ENCODE measurements around the gene TBCD.
"Not testable (repeated sequence)": the region's sequence is repeated elsewhere in the genome, so short reads cannot be mapped to it uniquely, and the experiment has no call there.

The TBCD gene

GRCh38 chr17:82772026-82772425, 20.2 kb downstream of the TBCD start:
- ATAC-seq (ENCODE audit: low read depth) (no peak), DNase-seq (ENCODE audit: low spot score in 2 of 2) (no peak)
- H3K27ac Mint-ChIP-seq, result no peak overlapping the region

GRCh38 chr17:82774456-82774855, 22.6 kb downstream of the TBCD start:
- H3K27me3 Mint-ChIP-seq; ATAC-seq (ENCODE audit: low read depth); H3K9me3 Mint-ChIP-seq; DNase-seq (ENCODE audit: low spot score in 2 of 2); H3K27ac Mint-ChIP-seq; H3K36me3 Mint-ChIP-seq: not testable (repeated sequence)
- peak overlapping the region; percentile 75 for H3K4me3 Mint-ChIP-seq
- peaks cover 12% of the 10 kb centered on the region for H3K4me1 Mint-ChIP-seq

More at GRCh38 chr17:82772026-82772425, 20.2 kb downstream of the TBCD start:
- H3K36me3 Mint-ChIP-seq, result peaks cover 12% of the 10 kb centered on the region
- no peaks in the 10 kb centered on the region for H3K9me3 Mint-ChIP-seq
- H3K4me1 Mint-ChIP-seq, result peaks cover 7% of the 10 kb centered on the region
- no peak overlapping the region for H3K4me3 Mint-ChIP-seq
- H3K27me3 Mint-ChIP-seq, result no peaks in the 10 kb centered on the region

- peak overlapping the region; percentile 79 for H3K27ac Mint-ChIP-seq
- peak overlapping the region; percentile 75 for H3K4me3 Mint-ChIP-seq
- ATAC-seq (ENCODE audit: low read depth) (peak; percentile 93), DNase-seq (ENCODE audit: low spot score in 2 of 2) (peak; percentile 32 to 51)
- peaks cover 5% of the 10 kb centered on the region for H3K36me3 Mint-ChIP-seq
- H3K4me1 Mint-ChIP-seq, result peaks cover 12% of the 10 kb centered on the region
- no peaks in the 10 kb centered on the region for H3K27me3 Mint-ChIP-seq
- no peaks in the 10 kb centered on the region for H3K9me3 Mint-ChIP-seq
Measured at GRCh38 chr17:82775001-82775823, 23.3 kb downstream of the TBCD start.

- peak; percentile 59 for ATAC-seq (ENCODE audit: low read depth)
- Mint-ChIP-seq H3K4me1 (peaks cover 12% of the 10 kb centered on the region), H3K4me3 (peak overlapping the region; percentile 39), H3K27ac (peak overlapping the region; percentile 68), H3K27me3 (no peaks in the 10 kb centered on the region), H3K9me3 (no peaks in the 10 kb centered on the region), H3K36me3 (peaks cover 5% of the 10 kb centered on the region)
- DNase-seq (ENCODE audit: low spot score in 2 of 2), result peak in 1 of 2 donors; percentile 32
Measured at GRCh38 chr17:82776454-82776853, 24.6 kb downstream of the TBCD start.

GRCh38 chr17:82777778-82778375, 26.0 kb downstream of the TBCD start:
- H3K36me3 Mint-ChIP-seq, H3K27ac Mint-ChIP-seq: not testable (repeated sequence)
- H3K4me1 Mint-ChIP-seq, result peaks cover 16% of the 10 kb centered on the region

GRCh38 chr17:82779541-82779940, 27.7 kb downstream of the TBCD start:
- ATAC-seq (ENCODE audit: low read depth), result no peak
- no peak for DNase-seq (ENCODE audit: low spot score in 2 of 2)
- H3K36me3 Mint-ChIP-seq, result peaks cover 9% of the 10 kb centered on the region
- no peak overlapping the region for H3K4me3 Mint-ChIP-seq
- H3K4me1 Mint-ChIP-seq, result peaks cover 16% of the 10 kb centered on the region
- H3K27ac Mint-ChIP-seq, result no peak overlapping the region
- no peaks in the 10 kb centered on the region for H3K27me3 Mint-ChIP-seq
- H3K9me3 Mint-ChIP-seq, result no peaks in the 10 kb centered on the region

More at GRCh38 chr17:82777778-82778375, 26.0 kb downstream of the TBCD start:
- not testable (repeated sequence) for H3K27me3 Mint-ChIP-seq; H3K9me3 Mint-ChIP-seq; DNase-seq (ENCODE audit: low spot score in 2 of 2); H3K4me3 Mint-ChIP-seq; ATAC-seq (ENCODE audit: low read depth)

GRCh38 chr17:82780195-82780594, 28.3 kb downstream of the TBCD start:
- Mint-ChIP-seq H3K4me1 (peaks cover 16% of the 10 kb centered on the region), H3K36me3 (peaks cover 9% of the 10 kb centered on the region), H3K4me3 (no peak overlapping the region), H3K27me3 (no peaks in the 10 kb centered on the region), H3K9me3 (no peaks in the 10 kb centered on the region), H3K27ac (no peak overlapping the region)
- no peak for ATAC-seq (ENCODE audit: low read depth)
- no peak for DNase-seq (ENCODE audit: low spot score in 2 of 2)

GRCh38 chr17:82780971-82781893, 29.4 kb downstream of the TBCD start:
- Mint-ChIP-seq H3K36me3 (peaks cover 9% of the 10 kb centered on the region), H3K4me1 (peaks cover 12% of the 10 kb centered on the region), H3K27me3 (no peaks in the 10 kb centered on the region), H3K9me3 (no peaks in the 10 kb centered on the region), H3K27ac (no peak overlapping the region), H3K4me3 (no peak overlapping the region)
- ATAC-seq (ENCODE audit: low read depth) (no peak), DNase-seq (ENCODE audit: low spot score in 2 of 2) (no peak)

- no peak overlapping the region for H3K4me3 Mint-ChIP-seq
- DNase-seq (ENCODE audit: low spot score in 2 of 2), result peak; percentile 92 to 93
- no peak overlapping the region for H3K27ac Mint-ChIP-seq
- no peaks in the 10 kb centered on the region for H3K27me3 Mint-ChIP-seq
- H3K9me3 Mint-ChIP-seq, result no peaks in the 10 kb centered on the region
- ATAC-seq (ENCODE audit: low read depth), result peak; percentile 100
- peaks cover 8% of the 10 kb centered on the region for H3K4me1 Mint-ChIP-seq
- peaks cover 9% of the 10 kb centered on the region for H3K36me3 Mint-ChIP-seq
Measured at GRCh38 chr17:82781894-82782274, 30.0 kb downstream of the TBCD start.

GRCh38 chr17:82782657-82783207, 30.9 kb downstream of the TBCD start:
- peaks cover 3% of the 10 kb centered on the region for H3K4me1 Mint-ChIP-seq
- H3K27me3 Mint-ChIP-seq, result no peaks in the 10 kb centered on the region
- H3K27ac Mint-ChIP-seq, result no peak overlapping the region
- H3K4me3 Mint-ChIP-seq, result no peak overlapping the region
- no peak for ATAC-seq (ENCODE audit: low read depth)
- H3K9me3 Mint-ChIP-seq, result no peaks in the 10 kb centered on the region
- H3K36me3 Mint-ChIP-seq, result peaks cover 5% of the 10 kb centered on the region
- no peak for DNase-seq (ENCODE audit: low spot score in 2 of 2)

GRCh38 chr17:82783498-82783897, 31.6 kb downstream of the TBCD start:
- no peaks in the 10 kb centered on the region for H3K27me3 Mint-ChIP-seq
- peaks cover 5% of the 10 kb centered on the region for H3K36me3 Mint-ChIP-seq
- ATAC-seq (ENCODE audit: low read depth) (no peak), DNase-seq (ENCODE audit: low spot score in 2 of 2) (no peak)
- peaks cover 3% of the 10 kb centered on the region for H3K4me1 Mint-ChIP-seq
- no peaks in the 10 kb centered on the region for H3K9me3 Mint-ChIP-seq
- no peak overlapping the region for H3K4me3 Mint-ChIP-seq
- no peak overlapping the region for H3K27ac Mint-ChIP-seq

GRCh38 chr17:82785581-82785980, 33.7 kb downstream of the TBCD start:
- not testable (repeated sequence) for DNase-seq (ENCODE audit: low spot score in 2 of 2); H3K27ac Mint-ChIP-seq; H3K9me3 Mint-ChIP-seq; H3K4me1 Mint-ChIP-seq; H3K4me3 Mint-ChIP-seq; ATAC-seq (ENCODE audit: low read depth); H3K36me3 Mint-ChIP-seq; H3K27me3 Mint-ChIP-seq

- no peaks in the 10 kb centered on the region for H3K27me3 Mint-ChIP-seq
- ATAC-seq (ENCODE audit: low read depth) (no peak), DNase-seq (ENCODE audit: low spot score in 2 of 2) (no peak)
- peaks cover 9% of the 10 kb centered on the region for H3K36me3 Mint-ChIP-seq
- H3K4me1 Mint-ChIP-seq, result peaks cover 3% of the 10 kb centered on the region
- H3K9me3 Mint-ChIP-seq, result no peaks in the 10 kb centered on the region
- H3K4me3 Mint-ChIP-seq, result no peak overlapping the region
- no peak overlapping the region for H3K27ac Mint-ChIP-seq
Measured at GRCh38 chr17:82786427-82786826, 34.6 kb downstream of the TBCD start.

All from memory B cell (primary cell).